Activated CD8-positive, alpha-beta memory T cell treated with anti-CD3 and anti-CD28 coated beads, Interleukin-2, amount 50 U/mL, for 24 hours (primary cell): ENCODE measurements around the gene KEL.

Experiments
- DNase-seq: peaks from one replicate; pipeline ENCODE4 v3.0.0-alpha.2; 2020; ENCODE audit errors: extremely low read depth

KEL gene

GRCh38 chr7:142927085-142927745 is 34.9 kb downstream of the KEL start:
- no peak for DNase-seq

DNA sequence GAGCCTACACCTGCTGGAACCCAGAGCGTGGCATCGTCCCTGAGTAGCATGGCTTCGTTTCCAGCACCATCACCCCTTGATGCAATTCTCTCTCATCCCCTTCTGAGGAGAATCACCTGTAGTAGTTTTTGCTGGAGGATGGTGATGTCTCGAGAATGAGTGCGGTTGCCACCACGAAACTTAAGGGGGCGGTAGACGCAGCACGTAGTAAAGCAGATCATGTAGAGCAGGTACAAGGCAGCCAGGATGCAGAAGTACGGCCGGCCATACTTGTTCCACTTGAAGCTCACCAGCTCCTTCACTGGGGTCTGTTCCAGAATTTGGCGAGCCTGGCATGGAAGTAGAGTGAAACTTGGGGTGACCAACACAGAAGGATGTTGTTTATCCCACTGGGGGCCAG is 36.8 kb downstream of the KEL start:
- no peak for DNase-seq

GRCh38 chr7:142923391-142923790 is 38.8 kb downstream of the KEL start:
- DNase-seq = no peak

GRCh38 chr7:142919656-142920055 is 42.5 kb downstream of the KEL start:
- DNase-seq = no peak

DNA sequence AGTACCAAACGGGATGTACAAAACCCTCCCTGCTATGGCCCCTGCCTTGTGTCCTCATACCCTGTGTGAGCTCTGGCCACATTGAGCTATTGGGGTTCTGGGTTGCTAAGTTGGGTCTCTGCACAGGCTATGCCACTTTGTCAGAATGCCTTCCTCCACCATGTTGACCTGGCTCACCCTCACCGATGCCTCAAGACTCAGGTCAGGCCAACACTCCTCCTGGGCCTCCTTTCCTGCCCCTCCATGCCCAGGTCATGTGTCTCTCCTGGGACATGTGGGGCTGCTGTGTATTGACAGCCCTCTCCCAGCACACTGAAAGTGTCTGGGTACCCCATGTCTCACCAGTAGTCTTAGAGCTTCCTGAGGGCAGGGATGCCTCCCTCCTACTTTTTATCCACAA is 43.3 kb downstream of the KEL start:
- DNase-seq = no peak

DNA sequence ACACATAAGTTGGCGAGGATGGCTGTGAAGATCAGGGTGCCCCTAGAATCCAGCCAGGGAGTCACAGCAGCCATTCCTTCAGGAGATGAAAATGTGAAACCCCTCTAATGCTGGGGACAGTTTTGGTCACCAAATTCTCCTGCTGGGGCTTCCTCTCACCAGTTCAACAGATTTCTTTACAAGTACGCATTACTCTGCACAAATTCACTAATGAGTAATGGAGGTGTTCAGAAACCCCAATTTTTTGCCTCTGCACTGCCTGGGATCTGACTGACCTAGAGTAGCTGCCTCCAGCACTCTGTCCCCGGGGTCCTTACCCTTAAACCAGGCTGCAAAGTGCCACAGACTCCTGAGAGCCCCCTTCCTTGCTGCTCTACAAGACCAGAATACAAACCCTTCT is 44.7 kb downstream of the KEL start:
- no peak for DNase-seq

GRCh38 chr7:142916508-142916907 is 45.7 kb downstream of the KEL start:
- DNase-seq = no peak

DNA sequence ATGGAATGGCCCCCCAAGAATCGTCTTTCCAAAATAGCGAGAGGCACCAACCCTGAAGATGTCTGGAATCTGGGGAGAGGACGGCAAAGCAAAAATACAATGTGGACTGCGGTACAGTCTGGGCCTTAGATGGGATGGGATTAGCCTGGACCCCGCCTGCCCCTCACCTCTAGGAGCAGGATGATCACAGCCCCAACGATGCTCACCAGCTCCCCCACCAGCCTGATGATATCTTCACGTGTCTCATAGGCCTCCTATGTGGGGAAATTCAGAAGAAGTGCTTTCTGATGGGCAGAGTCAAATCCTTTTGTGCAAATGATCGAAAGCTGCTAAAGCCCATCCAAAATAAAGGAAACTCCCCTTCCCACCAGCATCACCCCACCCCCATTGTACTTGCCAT is 46.8 kb downstream of the KEL start:
- DNase-seq = no peak

- DNase-seq = no peak
Measured at GRCh38 chr7:142914121-142914520, 48.0 kb downstream of the KEL start.

GRCh38 chr7:142913566-142913965 is 48.6 kb downstream of the KEL start:
- DNase-seq = no peak

DNA sequence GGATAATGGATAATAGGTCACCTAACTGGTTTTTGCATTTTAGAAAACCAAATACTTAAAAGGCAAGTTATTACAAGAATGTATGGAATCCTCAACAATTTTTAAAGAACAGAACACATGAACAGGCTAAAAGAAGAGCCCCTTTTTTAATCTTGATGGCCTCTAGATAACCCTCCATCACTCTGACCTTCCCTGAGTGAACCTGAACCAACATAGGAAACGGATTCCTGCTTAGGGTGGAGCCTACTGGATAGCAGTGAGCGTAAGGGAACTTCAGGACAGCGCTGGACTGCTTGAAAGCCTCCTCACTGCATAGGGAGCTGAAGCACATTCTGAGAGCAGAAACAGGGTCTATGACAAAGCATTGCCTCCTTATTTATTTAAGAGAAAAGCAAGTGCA is 49.1 kb downstream of the KEL start:
- DNase-seq = no peak

DNA sequence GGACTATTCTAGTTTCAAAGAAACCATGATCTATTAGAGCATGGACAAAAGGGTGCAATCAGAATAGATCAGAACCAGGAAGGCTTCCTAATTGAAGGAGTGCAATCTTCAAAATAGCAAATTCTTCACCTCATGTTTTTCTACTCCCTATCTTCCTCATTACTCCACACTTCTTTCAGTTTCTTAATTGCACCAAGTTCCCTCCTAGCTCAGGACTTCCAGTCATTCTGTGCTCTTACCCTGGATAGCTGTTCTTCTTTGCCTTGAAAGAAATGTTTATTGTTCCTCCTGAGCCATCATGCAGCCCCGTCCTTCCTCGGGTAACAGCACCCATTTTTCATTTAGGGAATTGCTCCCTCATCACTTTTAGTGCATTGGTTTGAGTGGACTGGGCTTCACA is 51.7 kb downstream of the KEL start:
- DNase-seq = no peak

DNA sequence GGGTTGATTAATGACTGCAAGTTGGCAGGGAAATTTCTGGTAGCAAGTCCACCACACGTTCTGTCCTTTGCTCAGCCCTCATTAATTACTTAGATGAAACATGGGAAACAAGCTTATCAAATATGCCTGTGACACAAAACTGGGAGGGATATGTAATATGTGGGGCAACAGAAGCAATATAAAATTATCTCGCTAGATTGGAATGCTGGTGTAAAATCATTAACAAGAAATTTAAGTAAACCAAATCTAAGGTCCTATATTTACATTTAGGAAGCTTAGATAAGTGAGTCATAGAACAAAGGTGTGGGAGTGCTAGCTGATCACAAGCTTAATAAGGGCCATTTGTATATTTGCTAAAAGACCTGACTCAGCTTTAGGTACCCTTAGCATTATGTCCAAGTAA is 52.1 kb downstream of the KEL start:
- no peak for DNase-seq

DNA sequence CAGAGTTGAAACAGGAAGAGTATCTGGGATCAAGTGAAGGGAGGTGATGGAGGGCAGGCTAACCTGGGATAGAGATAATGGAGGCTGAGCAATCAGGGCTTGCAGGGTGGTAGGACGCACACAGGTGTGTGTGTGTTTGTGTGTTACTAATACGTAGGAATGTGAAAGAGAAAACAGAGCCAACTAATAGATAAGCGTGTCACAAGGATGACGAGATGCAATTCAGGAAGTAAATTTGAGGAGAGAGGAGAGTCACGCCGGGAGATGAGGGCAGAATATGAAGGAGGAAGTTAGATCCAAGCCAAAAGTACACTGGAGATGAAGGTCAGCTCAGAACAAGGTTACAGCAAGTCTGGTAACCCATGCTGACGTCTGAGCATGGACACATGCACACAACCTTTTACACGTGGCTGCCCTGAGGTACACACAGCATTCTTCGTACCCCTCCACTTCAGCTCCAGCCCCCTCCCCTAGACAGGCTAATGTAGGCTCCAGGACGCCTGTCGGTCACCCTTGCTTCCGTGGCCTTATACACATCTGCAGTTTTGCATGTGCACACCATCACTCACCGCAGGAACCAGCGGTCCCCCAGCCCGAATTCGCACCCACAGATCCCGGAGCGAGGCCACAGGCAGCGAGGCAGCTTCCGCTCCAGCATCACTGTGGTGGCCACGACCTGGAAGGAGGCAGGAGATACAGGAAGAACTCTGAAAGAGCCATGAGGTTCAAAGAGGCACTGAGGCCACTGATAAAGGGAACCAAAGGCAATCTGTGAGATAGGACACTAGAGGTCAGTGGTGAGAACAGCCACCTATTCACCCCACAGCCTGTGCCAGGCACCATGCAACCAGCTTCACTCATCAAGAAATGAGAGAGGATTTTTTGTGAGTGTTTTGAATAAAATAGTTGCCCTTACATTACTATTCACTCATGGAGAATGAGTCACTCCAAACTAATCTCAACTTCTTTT is 53.0 kb downstream of the KEL start:
- DNase-seq = no peak

GRCh38 chr7:142908290-142908689 is 53.9 kb downstream of the KEL start:
- DNase-seq = no peak

- no peak for DNase-seq
Measured at GRCh38 chr7:142906643-142907042, 55.5 kb downstream of the KEL start.

DNA sequence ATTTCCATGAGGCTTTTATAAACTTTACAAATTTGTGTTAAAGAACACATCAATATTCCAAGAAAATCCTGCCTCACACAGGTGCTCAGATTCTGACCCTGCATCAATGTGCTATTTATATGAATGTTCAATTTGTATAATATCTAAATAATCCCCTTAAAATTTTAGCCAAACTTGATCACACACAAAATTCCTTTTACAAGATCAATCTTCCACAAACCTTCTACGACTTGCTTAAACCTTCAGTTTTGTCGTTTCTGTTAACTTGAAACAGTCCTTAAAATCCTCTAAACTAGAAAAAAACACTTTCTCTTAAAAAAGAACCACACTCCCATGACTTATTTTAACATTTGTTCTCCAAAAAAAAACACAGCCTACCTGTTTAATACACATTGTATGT is 56.4 kb downstream of the KEL start:
- no peak for DNase-seq

GRCh38 chr7:142904128-142904527 is 58.0 kb downstream of the KEL start:
- DNase-seq = no peak

DNA sequence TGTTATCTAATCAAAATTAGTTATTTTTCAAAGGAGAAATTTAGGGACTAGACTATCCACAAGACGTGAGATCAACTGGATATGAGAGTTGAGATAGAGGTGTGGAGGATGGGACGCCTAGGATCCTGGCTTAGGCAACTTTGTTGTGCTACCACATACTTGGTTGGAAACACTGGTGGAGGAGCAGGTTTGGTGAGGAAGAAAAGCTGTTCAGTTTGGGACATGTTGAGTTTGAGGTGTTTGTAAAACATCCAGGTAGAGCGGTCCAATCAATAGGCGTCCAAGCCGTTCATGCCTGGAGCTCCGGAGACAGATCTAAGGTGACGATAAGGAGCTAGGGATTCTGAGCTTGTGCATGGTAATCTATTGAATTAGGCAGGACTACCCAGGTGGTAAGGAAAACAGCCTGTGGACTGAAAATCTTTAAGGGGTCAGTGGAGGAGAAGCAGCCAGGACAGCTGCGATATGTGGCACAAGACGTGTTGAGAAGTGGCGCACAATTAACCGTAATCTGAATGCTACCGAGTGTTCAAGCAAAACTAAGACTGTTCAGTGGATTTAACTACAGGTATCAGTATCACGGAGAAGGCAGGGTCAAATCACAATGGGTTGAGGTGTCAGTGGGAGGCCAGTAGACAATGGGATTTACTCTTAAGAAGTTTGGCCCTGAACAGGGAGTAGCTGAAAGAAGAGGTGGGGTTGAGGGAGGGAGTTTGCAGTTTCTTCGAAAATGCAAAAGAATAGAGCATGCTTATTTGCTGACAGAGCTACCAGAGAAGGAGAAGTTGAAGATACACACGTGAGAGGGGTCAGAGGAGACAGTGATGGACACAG is 60.5 kb downstream of the KEL start:
- DNase-seq = no peak

- DNase-seq = no peak
Measured at GRCh38 chr7:142899661-142900060, 62.5 kb downstream of the KEL start.

DNA sequence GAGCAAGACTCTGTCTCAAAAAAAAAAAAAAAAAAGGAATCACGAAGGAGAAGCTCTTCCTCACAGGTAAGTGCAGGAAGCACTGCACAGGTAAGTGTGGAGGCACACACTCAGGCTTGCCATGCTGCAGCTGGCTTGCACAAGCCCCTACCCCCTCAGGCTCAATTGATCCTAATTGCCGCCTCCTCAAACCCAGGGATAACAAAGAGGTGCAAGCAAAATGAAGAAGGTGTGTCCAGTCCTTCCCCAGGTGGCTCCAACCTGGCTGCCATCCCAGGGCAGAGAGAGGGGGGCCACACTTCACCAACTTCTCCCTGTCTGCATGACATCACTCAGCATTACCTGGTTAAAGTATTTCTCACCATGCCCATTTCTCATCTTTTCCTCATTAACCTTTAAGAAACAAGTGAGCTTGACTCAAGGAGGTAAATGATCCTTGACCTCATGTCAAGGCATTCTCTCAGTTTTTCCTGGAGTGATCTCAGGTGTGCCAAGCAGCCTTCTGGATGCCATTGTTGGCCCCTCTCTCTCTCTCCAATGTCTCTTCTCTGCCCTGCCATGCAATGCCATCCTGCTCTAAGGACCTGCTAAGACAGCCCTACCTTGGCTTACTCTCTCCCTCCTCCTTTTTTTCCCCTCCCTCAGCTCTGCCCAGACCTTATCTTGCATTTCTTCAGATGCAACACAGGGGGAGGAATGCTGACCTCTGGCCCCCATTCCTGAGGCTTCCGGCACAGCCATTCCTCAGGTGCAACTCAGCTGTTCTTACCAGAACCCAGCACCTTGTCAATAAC is 63.6 kb downstream of the KEL start:
- DNase-seq = no peak

DNA sequence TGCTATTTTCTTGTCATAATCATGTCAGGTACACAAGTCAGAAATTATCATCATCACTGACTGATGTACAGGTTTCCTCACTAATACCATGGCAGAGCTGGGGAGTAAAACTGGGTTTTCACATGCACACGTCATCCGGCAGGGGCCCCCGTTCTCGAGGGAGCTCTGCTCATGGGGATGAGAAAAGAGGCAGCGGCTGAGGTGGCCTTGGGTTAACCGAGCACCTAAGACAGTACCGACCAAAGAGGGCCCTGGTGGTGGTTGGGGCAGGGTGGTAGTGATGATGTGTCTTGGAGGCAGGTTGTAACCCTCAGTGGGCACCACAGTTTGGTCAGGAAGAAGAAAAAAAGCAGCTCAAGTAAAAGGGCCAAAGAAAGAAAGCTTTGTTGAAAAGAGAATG is 64.5 kb downstream of the KEL start:
- DNase-seq = no peak
